ENCODE data around the gene AARS2. TPM values are rescaled to one million over a fixed set of nuclear protein-coding genes. Genes with fewer than 3 reads are reported as not detected.

The AARS2 gene
- total and polyA plus RNA-seq, 4 donors = 2.3 to 11.5 (median 5.7) TPM

GRCh38 chr6:44267252-44267651 lies 45.9 kb downstream of the AARS2 start:
- intact Hi-C loops (cut with DNase I) = loop anchor here (5.0 kb wide), 2 partner anchors 35 to 40 kb away; no protein-coding TSS in a partner anchor
- ATAC-seq (ENCODE audit: low FRiP score) (no peak), DNase-seq (peak in 1 of 2 donors; percentile 50)
- 66 to 71% methylated on average over 10 of the region's 10 CpGs for WGBS, 2 donors
- Histone ChIP-seq H3K4me1 (ENCODE audit: control insufficient read depth in 1 of 2, insufficient read depth in 2 of 2, low read length in 2 of 2) (peaks cover 0 to 4% of the 10 kb centered on the region in 2 donors), H3K27ac (ENCODE audit: low read depth in 1 of 2, low read length in 2 of 2) (no peak overlapping the region), H3K4me3 (ENCODE audit: low read length in 2 of 2) (no peak overlapping the region), H3K36me3 (ENCODE audit: control insufficient read depth in 1 of 2, insufficient read depth in 2 of 2, low read length in 1 of 2) (no peaks in the 10 kb centered on the region), H3K9me3 (ENCODE audit: control insufficient read depth, low read length) (no peaks in the 10 kb centered on the region), H3K27me3 (ENCODE audit: control insufficient read depth in 1 of 2, insufficient read depth in 2 of 2, low read length in 1 of 2) (no peaks in the 10 kb centered on the region)

DNA sequence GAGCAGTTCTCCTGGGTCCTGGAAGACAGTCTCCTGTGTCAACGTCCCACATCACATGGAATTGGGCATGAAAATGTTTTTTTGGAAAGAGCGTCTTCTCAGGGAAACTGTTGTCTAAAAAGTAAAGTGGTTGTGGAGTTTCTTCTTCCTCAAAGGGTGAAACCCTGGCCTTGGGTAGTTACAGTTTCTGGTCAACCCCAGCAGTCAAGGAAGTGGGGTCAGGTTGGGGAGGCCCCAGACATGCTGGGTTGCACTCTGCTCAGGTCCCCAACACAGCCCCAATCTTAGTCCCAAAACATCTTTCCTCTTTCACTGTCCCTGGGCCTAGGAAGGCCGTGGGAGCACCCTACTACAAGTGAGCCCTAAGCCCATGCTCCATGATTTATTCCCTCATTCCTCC lies 46.8 kb downstream of the AARS2 start:
- WGBS, 2 donors = 67 to 69% methylated on average over 3 of the region's 3 CpGs
- H3K4me1 ChIP-seq (ENCODE audit: control insufficient read depth in 1 of 2, insufficient read depth in 2 of 2, low read length in 2 of 2) = peaks cover 0 to 4% of the 10 kb centered on the region in 2 donors
- DNase-seq (peak in 1 of 2 donors; percentile 32), ATAC-seq (ENCODE audit: low FRiP score) (no peak)
- intact Hi-C loops (cut with DNase I) = loop anchor here (5.0 kb wide), 2 partner anchors 36 to 41 kb away; no protein-coding TSS in a partner anchor
- H3K4me3 ChIP-seq (ENCODE audit: low read length in 2 of 2) = no peak overlapping the region
- no peak overlapping the region for H3K27ac ChIP-seq (ENCODE audit: low read depth in 1 of 2, low read length in 2 of 2)
- no peaks in the 10 kb centered on the region for H3K9me3 ChIP-seq (ENCODE audit: control insufficient read depth, low read length)
- H3K27me3 ChIP-seq (ENCODE audit: control insufficient read depth in 1 of 2, insufficient read depth in 2 of 2, low read length in 1 of 2) = no peaks in the 10 kb centered on the region
- H3K36me3 ChIP-seq (ENCODE audit: control insufficient read depth in 1 of 2, insufficient read depth in 2 of 2, low read length in 1 of 2) = no peaks in the 10 kb centered on the region

DNA sequence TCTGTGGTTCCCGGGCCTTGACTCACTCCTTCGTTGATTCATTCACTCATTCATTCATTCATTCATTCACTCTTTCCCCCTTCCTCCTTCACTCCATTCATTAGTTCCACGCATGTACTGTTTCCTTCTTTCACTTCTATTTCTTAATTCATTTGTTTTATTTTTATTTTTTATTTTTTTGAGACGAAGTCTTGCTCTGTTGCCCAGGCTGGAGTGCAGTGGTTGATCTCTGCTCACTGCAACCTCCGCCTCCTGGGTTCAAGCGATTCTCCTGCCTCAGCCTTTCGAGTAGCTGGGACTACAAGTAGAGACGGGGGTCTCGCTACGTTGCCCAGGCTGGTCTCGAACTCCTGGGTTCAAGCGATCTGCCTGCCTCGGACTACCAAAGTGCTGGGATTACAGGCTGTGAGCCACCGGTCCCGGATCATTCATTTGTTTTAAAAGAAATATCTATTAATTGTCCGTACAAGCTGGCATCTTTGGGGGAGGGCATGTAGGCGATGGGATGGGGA lies 47.4 kb downstream of the AARS2 start:
- H3K4me1 ChIP-seq (ENCODE audit: control insufficient read depth in 1 of 2, insufficient read depth in 2 of 2, low read length in 2 of 2) = peaks cover 0 to 4% of the 10 kb centered on the region in 2 donors
- DNase-seq = peak in 1 of 2 donors; percentile 26
- H3K36me3 ChIP-seq (ENCODE audit: control insufficient read depth in 1 of 2, insufficient read depth in 2 of 2, low read length in 1 of 2) = no peaks in the 10 kb centered on the region
- intact Hi-C loops (cut with DNase I) = loop anchor here (5.0 kb wide), 2 partner anchors 37 to 42 kb away; no protein-coding TSS in a partner anchor
- no peaks in the 10 kb centered on the region for H3K9me3 ChIP-seq (ENCODE audit: control insufficient read depth, low read length)
- WGBS, 2 donors = 59 to 63% methylated on average over 17 of the region's 17 CpGs
- no peaks in the 10 kb centered on the region for H3K27me3 ChIP-seq (ENCODE audit: control insufficient read depth in 1 of 2, insufficient read depth in 2 of 2, low read length in 1 of 2)
- no peak overlapping the region for H3K27ac ChIP-seq (ENCODE audit: low read depth in 1 of 2, low read length in 2 of 2)
- H3K4me3 ChIP-seq (ENCODE audit: low read length in 2 of 2) = no peak overlapping the region
- ATAC-seq (ENCODE audit: low FRiP score) = no peak

DNA sequence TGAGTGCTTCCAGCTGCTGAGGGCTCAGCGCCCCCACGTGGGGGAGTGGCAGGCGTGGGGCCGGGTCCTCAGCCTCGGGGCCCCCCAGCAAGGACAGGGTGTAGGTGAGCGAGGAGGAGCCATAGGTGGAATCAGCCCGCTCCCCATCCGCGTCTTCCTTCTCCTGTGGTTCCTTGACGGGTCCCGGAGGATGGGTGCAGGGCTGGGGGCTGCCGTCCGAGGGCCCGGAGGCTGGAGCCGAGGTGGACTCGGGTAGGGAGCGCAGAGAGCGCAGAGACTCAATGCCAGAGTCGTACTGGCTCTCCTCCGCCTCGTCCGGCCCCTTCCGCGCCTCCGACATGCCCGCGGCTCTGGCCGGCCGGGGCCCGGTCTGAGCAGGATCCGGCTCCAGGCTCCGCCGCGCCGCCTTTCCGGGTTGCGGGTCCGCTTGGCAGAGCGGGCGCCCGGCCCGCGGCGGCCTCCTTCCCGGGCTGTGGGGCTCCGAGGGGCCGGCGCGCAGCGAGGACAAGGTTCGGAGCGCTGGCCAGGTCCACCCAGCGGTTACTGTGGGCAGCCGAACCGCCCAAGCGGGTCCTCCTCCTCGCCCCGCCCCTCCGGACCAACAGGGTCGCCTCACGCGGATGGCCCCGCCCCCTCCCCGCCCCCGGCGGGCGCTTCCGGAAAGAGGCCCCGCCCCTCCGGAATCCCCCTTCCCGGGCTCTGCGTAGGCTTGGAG lies 48.0 kb downstream of the AARS2 start, which contains the start of gene NFKBIE:
NFKBIE (minus strand) TSS at position 545 of the 715 bp plus-strand sequence; CDS start at position 340, 205 bp downstream.
- 0 to 1% methylated on average over 50 to 72 of the region's 72 CpGs for WGBS, 2 donors
- Histone ChIP-seq H3K27me3 (ENCODE audit: control insufficient read depth in 1 of 2, insufficient read depth in 2 of 2, low read length in 1 of 2) (no peaks in the 10 kb centered on the region), H3K4me3 (ENCODE audit: low read length in 2 of 2) (peak within 1 kb of the TSS; percentile 20 to 74), H3K27ac (ENCODE audit: low read depth in 1 of 2, low read length in 2 of 2) (peak within 1 kb of the TSS in 1 of 2 donors; percentile 1), H3K4me1 (ENCODE audit: control insufficient read depth in 1 of 2, insufficient read depth in 2 of 2, low read length in 2 of 2) (peaks cover 0 to 4% of the 10 kb centered on the region in 2 donors), H3K36me3 (ENCODE audit: control insufficient read depth in 1 of 2, insufficient read depth in 2 of 2, low read length in 1 of 2) (no peaks in the 10 kb centered on the region), H3K9me3 (ENCODE audit: control insufficient read depth, low read length) (no peaks in the 10 kb centered on the region)
- DNase-seq = peak; percentile 97 to 99
- ATAC-seq (ENCODE audit: low FRiP score) = peak; percentile 93
- intact Hi-C loops (cut with DNase I) = loop anchor here (5.0 kb wide), 2 partner anchors 37 to 42 kb away; no protein-coding TSS in a partner anchor

DNA sequence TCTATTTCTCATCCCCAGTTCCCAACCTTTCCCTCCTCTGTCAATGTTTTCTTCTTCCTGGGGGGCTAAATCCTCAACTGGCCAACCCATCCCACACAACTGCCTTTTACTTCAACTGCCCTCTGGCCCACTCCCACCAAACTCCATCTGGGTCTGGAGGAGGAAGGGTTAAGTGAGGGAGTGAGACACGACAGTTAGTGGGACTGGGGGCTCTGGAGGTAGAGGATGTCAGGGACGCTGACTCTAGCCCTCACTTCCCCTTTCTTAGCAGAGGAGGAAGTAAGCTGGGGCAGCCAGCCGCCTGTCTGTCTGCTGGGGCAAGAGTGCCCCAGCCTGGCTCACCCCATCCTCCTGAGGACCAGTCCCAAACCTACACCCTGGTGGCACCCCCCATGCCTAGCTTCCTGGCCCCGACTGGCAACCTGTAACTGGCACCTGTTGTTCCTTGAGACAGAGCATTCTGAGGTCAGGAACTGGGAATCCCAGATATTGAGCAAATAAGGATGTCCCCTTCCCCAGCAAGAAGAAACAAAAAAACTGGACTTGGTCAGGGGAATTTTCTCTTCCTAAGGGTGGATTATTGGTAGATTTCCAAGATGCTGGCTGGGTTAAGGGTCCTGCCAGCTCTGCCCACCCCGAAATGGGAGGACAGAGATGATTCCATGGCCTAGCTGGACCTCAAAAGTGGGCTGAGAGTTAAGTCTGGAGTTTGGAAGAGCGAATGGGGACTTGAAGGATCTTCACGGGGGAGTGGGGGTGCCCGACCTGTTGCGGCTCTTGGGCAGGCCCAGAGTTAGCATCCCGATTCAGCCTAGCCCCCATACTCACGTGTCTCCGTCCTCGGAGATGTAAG lies 48.8 kb downstream of the AARS2 start:
- intact Hi-C loops (cut with DNase I) = loop anchor here (5.0 kb wide), 2 partner anchors 38 to 43 kb away; no protein-coding TSS in a partner anchor
- WGBS, 2 donors = 13 to 15% methylated on average over 13 of the region's 13 CpGs
- DNase-seq = peak; percentile 78 to 81
- Histone ChIP-seq H3K4me1 (ENCODE audit: control insufficient read depth in 1 of 2, insufficient read depth in 2 of 2, low read length in 2 of 2) (peaks cover 0 to 4% of the 10 kb centered on the region in 2 donors), H3K4me3 (ENCODE audit: low read length in 2 of 2) (peak overlapping the region; percentile 20 to 74), H3K27me3 (ENCODE audit: control insufficient read depth in 1 of 2, insufficient read depth in 2 of 2, low read length in 1 of 2) (no peaks in the 10 kb centered on the region), H3K36me3 (ENCODE audit: control insufficient read depth in 1 of 2, insufficient read depth in 2 of 2, low read length in 1 of 2) (no peaks in the 10 kb centered on the region), H3K9me3 (ENCODE audit: control insufficient read depth, low read length) (no peaks in the 10 kb centered on the region), H3K27ac (ENCODE audit: low read depth in 1 of 2, low read length in 2 of 2) (no peak overlapping the region)
- no peak for ATAC-seq (ENCODE audit: low FRiP score)

DNA sequence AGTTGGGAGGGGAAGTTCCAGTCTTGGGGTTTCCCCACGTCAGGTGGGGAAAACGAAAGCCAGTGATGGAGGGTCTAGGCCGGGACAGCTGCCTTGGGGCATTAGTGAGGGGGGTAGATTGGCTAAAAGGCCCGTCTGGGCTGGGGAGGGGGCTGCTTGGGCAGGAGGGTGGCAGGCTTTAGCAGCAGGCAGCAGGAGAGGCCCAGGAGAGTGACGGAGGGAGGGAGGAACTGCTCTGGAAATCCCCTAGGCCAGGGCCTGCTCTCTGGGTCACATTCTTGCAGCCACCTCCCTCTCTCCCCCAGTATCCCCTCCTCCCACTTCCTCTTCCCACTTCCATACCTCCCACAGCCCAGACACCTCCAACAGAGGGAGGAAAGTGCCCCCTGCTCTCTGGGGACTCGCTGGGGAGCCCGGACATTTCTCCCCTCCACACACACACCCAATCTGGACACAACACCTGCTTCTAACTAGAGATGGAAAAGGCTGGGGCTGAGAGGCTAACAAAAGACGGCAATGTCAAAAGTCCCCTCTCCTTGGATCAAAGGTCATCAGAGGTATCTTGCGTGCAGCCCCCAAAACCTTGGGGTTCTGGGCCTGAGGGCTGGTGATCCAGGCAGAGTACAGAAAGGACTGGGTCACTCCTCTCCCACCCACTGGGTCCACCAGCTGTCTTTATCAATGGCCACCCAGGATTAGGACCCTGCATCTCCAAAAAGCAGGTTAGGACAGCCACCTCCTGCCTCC lies 49.6 kb downstream of the AARS2 start:
- DNase-seq (peak in 1 of 2 donors; percentile 67), ATAC-seq (ENCODE audit: low FRiP score) (no peak)
- H3K36me3 ChIP-seq (ENCODE audit: control insufficient read depth in 1 of 2, insufficient read depth in 2 of 2, low read length in 1 of 2) = no peaks in the 10 kb centered on the region
- no peaks in the 10 kb centered on the region for H3K27me3 ChIP-seq (ENCODE audit: control insufficient read depth in 1 of 2, insufficient read depth in 2 of 2, low read length in 1 of 2)
- WGBS, 2 donors = 61 to 67% methylated on average over 9 of the region's 9 CpGs
- H3K4me1 ChIP-seq (ENCODE audit: control insufficient read depth in 1 of 2, insufficient read depth in 2 of 2, low read length in 2 of 2) = peaks cover 0 to 4% of the 10 kb centered on the region in 2 donors
- intact Hi-C loops (cut with DNase I) = no loop called here
- no peak overlapping the region for H3K4me3 ChIP-seq (ENCODE audit: low read length in 2 of 2)
- no peaks in the 10 kb centered on the region for H3K9me3 ChIP-seq (ENCODE audit: control insufficient read depth, low read length)
- no peak overlapping the region for H3K27ac ChIP-seq (ENCODE audit: low read depth in 1 of 2, low read length in 2 of 2)

DNA sequence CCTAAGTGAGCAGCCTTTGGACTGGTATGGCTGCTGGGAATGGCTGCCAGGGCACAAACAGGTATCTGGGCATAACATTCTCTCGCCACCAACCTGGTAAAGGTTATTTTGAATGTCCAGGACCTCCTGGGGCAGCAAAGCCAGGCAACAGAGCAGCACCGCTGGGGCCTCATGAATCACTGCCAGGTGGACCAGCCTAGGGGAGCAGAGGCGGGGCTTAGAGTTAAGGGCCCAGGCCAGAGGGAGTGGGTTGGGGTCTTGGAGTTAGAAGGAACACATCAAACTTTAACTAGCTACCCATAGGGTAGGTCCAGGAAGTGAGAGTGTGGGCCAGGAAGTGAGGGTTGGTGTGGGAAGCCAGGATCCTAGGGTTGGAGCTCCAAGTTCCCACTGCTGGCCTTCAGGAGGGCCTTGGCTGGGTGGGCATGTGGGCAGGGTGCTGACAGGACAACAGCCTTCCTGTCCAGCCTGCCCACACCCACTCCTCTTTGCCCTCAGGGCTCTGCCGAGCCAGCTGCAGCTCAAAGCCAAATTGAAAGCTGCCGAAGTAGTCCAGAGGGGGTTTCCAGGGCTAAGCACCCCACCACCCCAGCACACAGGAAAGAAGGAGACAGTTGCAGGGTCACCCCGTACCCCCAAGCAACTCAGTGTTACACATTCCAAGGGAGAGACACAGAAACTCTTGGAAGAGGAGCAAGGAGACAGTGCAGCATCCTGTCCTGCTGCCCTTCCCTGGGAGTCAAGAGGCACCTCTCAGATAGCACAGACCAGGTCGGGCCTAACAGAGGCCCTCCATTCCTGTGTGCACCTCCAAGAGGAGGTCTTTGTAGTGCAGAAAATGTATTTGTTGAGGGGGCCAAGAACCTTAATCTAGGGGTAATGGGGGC lies 50.4 kb downstream of the AARS2 start:
- peaks cover 0 to 4% of the 10 kb centered on the region in 2 donors for H3K4me1 ChIP-seq (ENCODE audit: control insufficient read depth in 1 of 2, insufficient read depth in 2 of 2, low read length in 2 of 2)
- no peak for ATAC-seq (ENCODE audit: low FRiP score)
- peak in 1 of 2 donors; percentile 71 for DNase-seq
- H3K9me3 ChIP-seq (ENCODE audit: control insufficient read depth, low read length) = no peaks in the 10 kb centered on the region
- no peak overlapping the region for H3K4me3 ChIP-seq (ENCODE audit: low read length in 2 of 2)
- H3K36me3 ChIP-seq (ENCODE audit: control insufficient read depth in 1 of 2, insufficient read depth in 2 of 2, low read length in 1 of 2) = no peaks in the 10 kb centered on the region
- no peaks in the 10 kb centered on the region for H3K27me3 ChIP-seq (ENCODE audit: control insufficient read depth in 1 of 2, insufficient read depth in 2 of 2, low read length in 1 of 2)
- intact Hi-C loops (cut with DNase I) = no loop called here
- 68 to 79% methylated on average over 7 of the region's 7 CpGs for WGBS, 2 donors
- H3K27ac ChIP-seq (ENCODE audit: low read depth in 1 of 2, low read length in 2 of 2) = no peak overlapping the region
